Heart left ventricle (tissue), 16 donors: ENCODE measurements around the gene PKN1. TPM values are rescaled to one million over a fixed set of nuclear protein-coding genes. Genes with fewer than 3 reads are reported as not detected.

Experiments used
- ATAC-seq, 4 donors: fragments of 200-7000 bp; cut with Tn5 transposase; one replicate each; pipeline ENCODE4 v1.9.1; 2020 to 2022; ENCODE audit warnings: moderate library complexity in 4 of 4, mild to moderate bottlenecking in 3 of 4, moderate number of reproducible peaks in 1 of 4
- DNase-seq, 5 donors: peaks; one replicate each; pipeline ENCODE4 v3.0.0-alpha.2; 2020
- H3K27ac ChIP-seq, 12 donors: fragments of 200-600 bp; sonication (generic) in 4 of 12; one replicate each; pipeline versions ENCODE4 v1.5.0 to v1.8.0; 2016 to 2022; ENCODE audit warnings: mild to moderate bottlenecking in 2 of 12
- H3K27me3 ChIP-seq, 9 donors: fragments of 200-600 bp; sonication (generic) in 2 of 9; one replicate each; pipeline versions ENCODE4 v1.5.1 to v1.8.0; 2016 to 2022; ENCODE audit warnings: mild to moderate bottlenecking in 3 of 9
- H3K36me3 ChIP-seq, 9 donors: fragments of 200-600 bp; sonication (generic) in 2 of 9; one replicate each; pipeline versions ENCODE4 v1.5.0 to v1.8.0; 2018 to 2022; ENCODE audit warnings: mild to moderate bottlenecking in 2 of 9
- H3K4me1 ChIP-seq, 12 donors: fragments of 200-600 bp; sonication (generic) in 4 of 12; one replicate each; pipeline versions ENCODE4 v1.5.0 to v1.8.0; 2016 to 2022; ENCODE audit warnings: mild to moderate bottlenecking in 3 of 12
- H3K4me3 ChIP-seq, 12 donors: fragments of 200-600 bp; sonication (generic) in 4 of 12; one replicate each; pipeline versions ENCODE4 v1.5.0 to v1.8.0; 2017 to 2022; ENCODE audit warnings: mild to moderate bottlenecking in 9 of 12, moderate library complexity in 4 of 12
- H3K9me3 ChIP-seq, 12 donors: fragments of 200-600 bp; sonication (generic) in 4 of 12; one replicate each; pipeline versions ENCODE4 v1.5.0 to v1.8.0; 2016 to 2022; ENCODE audit warnings: mild to moderate bottlenecking in 1 of 12
- CTCF ChIP-seq, 12 donors: fragments of 200-600 bp; sonication (generic) in 4 of 12; IDR thresholded peaks; one replicate each; pipeline versions ENCODE4 v1.5.0 to v1.8.0; 2018 to 2022; ENCODE audit warnings: antibody characterized with exemption in 12 of 12, mild to moderate bottlenecking in 5 of 12
- POLR2A ChIP-seq, 2 donors: fragments of 450-650 bp; IDR thresholded peaks; one replicate each; pipeline ENCODE4 v1.6.1; 2017; ENCODE audit warnings: antibody characterized with exemption in 2 of 2, mild to moderate bottlenecking in 2 of 2, moderate library complexity in 2 of 2
- WGBS, 4 donors: extraction: QIAGEN DNeasy Blood & Tissue Kit in 2 of 4; methylation state at CpG; one replicate each; pipeline versions ENCODE4 v1.1.5 to v1.1.7; 2013 to 2018; 5-methylcytosine and 5-hydroxymethylcytosine counted together
- intact Hi-C, 10 donors: fragments of 100-400 bp; cut with DNase I; formaldehyde crosslinking; loops; one replicate each; pipeline versions ENCODE4 v1.11.1 to v1.14.2; 2022
- polyA plus RNA-seq, 2 donors: library from polyadenylated mRNA; stranded (reverse); fragments of 200-250 nt; gene quantifications; one replicate each; pipeline ENCODE4 v1.2.3, GENCODE V29; 2013
- total RNA-seq, 9 donors: library from RNA; depleted of rRNA in 2 of 9; stranded (reverse); fragments of >200 nt in 2 of 9; fragmentation: NEBNext Ultra II Directional in 3 of 9; extraction: Animal tissue kit (Norgen Biotek cat#: 25700) in 3 of 9; gene quantifications; one replicate each; pipeline versions ENCODE4 v1.1.0 to v1.2.4, GENCODE V29; 2016 to 2023
- donor health status: ischemic (EF 13 %, LVEDD 7.1; RV severe dilation, severe dysfunction).
- donor health status: healthy with polysubstance abuse.
- donor health status: DM: no; HTN: yes; CAD: no.
- donor health status: DM: no; HTN: no; CAD: no.
- donor health status: ischemic (EF 25% LVEDD 6.9; RV normal size, moderate dysfunction).
- donor health status: ischemic (EF 25% LVEDD 5.7; RV mildly dilated, moderate dysfunction).
- donor health status: healthy.
- donor health status: DM: yes; HTN: yes; CAD: no.
- donor health status: ischemic (EF 35%, LVEDD 5.7; RV mildly dilated, moderate dysfunction).
- donor health status: nonischemic (EF 11% LVEDD 7.7; RV severe dilation, severe dysfunction).
- donor health status: DM: yes; HTN: yes; CAD: no.
- donor health status: PGD.
- donor health status: ischemic (EF 29% LVEDD 5.4; RV normal size, mild dysfunction).
- donor health status: nonischemic (EF 23%, LVEDD 6.1; RV moderate dilation, normal function).

PKN1 gene
- total and polyA plus RNA-seq, 11 donors = 109 to 206 (median 131) TPM

DNA sequence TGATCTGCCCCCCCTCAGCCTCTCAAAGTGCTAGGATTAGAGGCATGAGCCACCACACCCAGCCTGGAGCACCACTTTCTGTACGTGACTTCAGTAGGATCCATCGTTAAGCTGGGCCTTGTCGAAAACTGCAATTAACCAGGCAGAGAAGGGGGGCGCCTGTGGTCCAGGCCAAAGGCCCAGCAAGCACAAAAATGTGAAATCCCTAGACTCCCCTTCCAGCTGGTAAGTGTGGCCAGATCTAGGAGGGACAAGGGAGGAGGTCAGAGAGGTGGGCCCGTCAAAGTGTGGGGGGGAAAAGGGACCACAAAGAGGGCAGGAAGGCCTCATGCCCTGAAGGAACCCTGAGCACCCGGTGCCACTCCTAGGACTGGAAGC, 27.7 kb upstream of the PKN1 start:
- 77 to 84% (median 83%) methylated on average over 6 of the region's 6 CpGs for WGBS, 4 donors
- H3K4me1 ChIP-seq = peaks cover 0 to 32% (median 6%) of the 10 kb centered on the region in 12 donors
- DNase-seq (no peak), ATAC-seq (no peak)
- TF ChIP-seq POLR2A (IDR thresholded peaks at IDR 0.05) (no peak), CTCF (IDR thresholded peaks at IDR 0.05) (no peak)
- peak overlapping the region in 7 of 12 donors; percentile 26 to 82 (median 66) for H3K27ac ChIP-seq
- H3K36me3 ChIP-seq = peaks cover 2 to 100% (median 94%) of the 10 kb centered on the region in 9 donors
- H3K27me3 ChIP-seq = no peaks in the 10 kb centered on the region
- H3K9me3 ChIP-seq = no peaks in the 10 kb centered on the region
- intact Hi-C loops = loop anchor here in 6 of 10 donors (5.0 to 10.0 kb wide), 4 partner anchors 43 to 261 kb away; no protein-coding TSS in a partner anchor
- H3K4me3 ChIP-seq = peak overlapping the region in 1 of 12 donors; percentile 39

DNA sequence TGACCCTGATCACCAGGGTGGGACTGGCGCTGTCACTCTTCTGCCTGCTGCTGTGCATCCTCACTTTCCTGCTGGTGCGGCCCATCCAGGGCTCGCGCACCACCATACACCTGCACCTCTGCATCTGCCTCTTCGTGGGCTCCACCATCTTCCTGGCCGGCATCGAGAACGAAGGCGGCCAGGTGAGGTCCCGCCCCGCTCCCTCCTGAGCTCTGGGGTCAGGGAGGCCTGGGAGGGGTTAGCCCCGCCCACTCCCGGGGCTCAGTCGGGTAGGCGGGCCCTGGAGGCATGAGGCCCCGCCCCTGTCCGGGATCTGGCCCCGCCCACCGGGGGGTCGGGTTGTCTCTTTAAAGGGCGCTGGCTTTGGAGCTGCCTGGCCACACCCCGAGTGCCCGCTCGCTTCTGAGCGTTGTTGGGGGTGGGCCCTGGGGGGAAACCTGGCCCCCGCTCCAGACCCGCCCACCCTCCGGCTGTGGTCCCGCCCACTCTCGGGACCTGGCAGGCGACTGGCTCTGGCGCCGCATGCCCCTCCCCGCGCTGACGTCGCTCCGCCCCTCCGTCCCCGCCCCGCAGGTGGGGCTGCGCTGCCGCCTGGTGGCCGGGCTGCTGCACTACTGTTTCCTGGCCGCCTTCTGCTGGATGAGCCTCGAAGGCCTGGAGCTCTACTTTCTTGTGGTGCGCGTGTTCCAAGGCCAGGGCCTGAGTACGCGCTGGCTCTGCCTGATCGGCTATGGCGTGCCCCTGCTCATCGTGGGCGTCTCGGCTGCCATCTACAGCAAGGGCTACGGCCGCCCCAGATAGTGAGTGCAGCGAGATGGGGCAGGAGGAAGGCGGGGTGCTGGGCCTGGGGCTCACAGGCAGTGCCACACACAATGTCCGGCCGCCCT, 27.1 kb upstream of the PKN1 start:
- intact Hi-C loops = loop anchor here in 7 of 10 donors (1.0 to 10.0 kb wide), 5 partner anchors 44 to 261 kb away; no protein-coding TSS in a partner anchor
- TF ChIP-seq CTCF (IDR thresholded peaks at IDR 0.05) (peak; percentile 91 to 98 (median 95)), POLR2A (IDR thresholded peaks at IDR 0.05) (no peak)
- Histone ChIP-seq H3K27me3 (no peaks in the 10 kb centered on the region), H3K27ac (peak overlapping the region in 11 of 12 donors; percentile 26 to 82 (median 61)), H3K4me1 (peaks cover 0 to 38% (median 6%) of the 10 kb centered on the region in 12 donors), H3K4me3 (peak overlapping the region in 9 of 12 donors; percentile 16 to 49 (median 36)), H3K36me3 (peaks cover 2 to 100% (median 94%) of the 10 kb centered on the region in 9 donors), H3K9me3 (no peaks in the 10 kb centered on the region)
- DNase-seq (peak; percentile 83 to 94 (median 87)), ATAC-seq (peak; percentile 85 to 94 (median 88))
- WGBS, 4 donors = 26 to 73% (median 40%) methylated on average over 2 to 61 of the region's 61 CpGs

DNA sequence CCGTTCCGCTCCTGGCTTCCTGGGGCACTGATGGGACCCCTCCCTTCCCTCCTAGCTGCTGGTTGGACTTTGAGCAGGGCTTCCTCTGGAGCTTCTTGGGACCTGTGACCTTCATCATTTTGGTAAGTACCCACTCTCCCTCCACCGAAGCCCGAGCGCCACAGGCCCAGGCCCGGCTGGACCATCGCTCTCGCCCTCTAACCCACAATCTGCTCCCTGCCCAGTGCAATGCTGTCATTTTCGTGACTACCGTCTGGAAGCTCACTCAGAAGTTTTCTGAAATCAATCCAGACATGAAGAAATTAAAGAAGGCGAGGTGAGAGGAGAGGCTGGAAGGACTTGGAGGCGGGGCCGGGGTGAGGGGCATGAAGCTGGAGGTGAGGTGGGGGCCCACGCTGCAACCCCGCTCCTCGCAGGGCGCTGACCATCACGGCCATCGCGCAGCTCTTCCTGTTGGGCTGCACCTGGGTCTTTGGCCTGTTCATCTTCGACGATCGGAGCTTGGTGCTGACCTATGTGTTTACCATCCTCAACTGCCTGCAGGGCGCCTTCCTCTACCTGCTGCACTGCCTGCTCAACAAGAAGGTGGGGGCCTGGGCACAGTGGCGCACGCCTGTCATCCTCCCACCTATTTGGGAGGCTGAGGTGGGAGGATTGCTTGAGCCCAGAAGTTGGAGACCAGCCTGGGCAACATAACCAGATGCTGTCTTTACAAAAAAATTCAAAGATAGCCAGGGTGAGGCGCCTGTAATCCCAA, 26.3 kb upstream of the PKN1 start:
- H3K27me3 ChIP-seq = no peaks in the 10 kb centered on the region
- peaks cover 2 to 100% (median 94%) of the 10 kb centered on the region in 9 donors for H3K36me3 ChIP-seq
- H3K4me3 ChIP-seq = no peak overlapping the region
- DNase-seq (no peak), ATAC-seq (no peak)
- H3K9me3 ChIP-seq = no peaks in the 10 kb centered on the region
- peak overlapping the region in 7 of 12 donors; percentile 2 to 82 (median 61) for H3K27ac ChIP-seq
- no peak for TF ChIP-seq CTCF (IDR thresholded peaks at IDR 0.05)
- no peak for TF ChIP-seq POLR2A (IDR thresholded peaks at IDR 0.05)
- 91 to 93% (median 92%) methylated on average over 21 to 27 of the region's 27 CpGs for WGBS, 4 donors
- peaks cover 0 to 42% (median 6%) of the 10 kb centered on the region in 12 donors for H3K4me1 ChIP-seq
- intact Hi-C loops = loop anchor here in 7 of 10 donors (1.0 to 10.0 kb wide), 5 partner anchors 45 to 262 kb away; no protein-coding TSS in a partner anchor
